PC-3 (cell line): ENCODE data around the gene SLC12A8.

Experiments used
- EZH2 ChIP-seq: fragments of 300-600 bp; sonication (generic); IDR thresholded peaks from one replicate; pipeline ENCODE4 v1.6.1; 2017; ENCODE audit warnings: antibody characterized with exemption, mild to moderate bottlenecking, low read length; ENCODE audit not compliant: unreplicated experiment
- TF ChIP-seq, protein P1 (sequence below): fragments of 300-600 bp; sonication (generic); conservative IDR thresholded peaks from 2 replicates; pipeline ENCODE4 v1.5.1; 2017; ENCODE audit warnings: antibody characterized with exemption, low read depth, mild to moderate bottlenecking, low read length

DNA sequence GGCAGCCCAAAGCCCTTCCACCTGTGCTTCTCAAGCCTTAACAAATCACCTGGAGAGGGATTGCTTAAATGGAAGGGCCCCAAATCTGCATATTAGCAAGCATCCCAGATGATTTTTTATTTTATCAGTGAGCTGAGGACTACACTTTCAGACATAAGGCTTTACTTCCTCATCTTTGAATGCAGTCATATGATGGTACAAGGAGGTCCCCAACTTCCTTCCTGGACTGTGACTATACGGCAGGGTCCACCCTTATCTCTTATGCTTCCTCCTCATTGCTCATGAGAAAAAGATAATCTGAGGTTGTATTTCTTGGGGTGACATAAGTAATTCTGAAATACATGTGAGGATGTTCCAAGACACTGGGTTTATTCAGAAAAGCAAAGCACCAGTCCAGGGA, 143.1 kb downstream of the SLC12A8 start:
- TF ChIP-seq, protein P1, sequence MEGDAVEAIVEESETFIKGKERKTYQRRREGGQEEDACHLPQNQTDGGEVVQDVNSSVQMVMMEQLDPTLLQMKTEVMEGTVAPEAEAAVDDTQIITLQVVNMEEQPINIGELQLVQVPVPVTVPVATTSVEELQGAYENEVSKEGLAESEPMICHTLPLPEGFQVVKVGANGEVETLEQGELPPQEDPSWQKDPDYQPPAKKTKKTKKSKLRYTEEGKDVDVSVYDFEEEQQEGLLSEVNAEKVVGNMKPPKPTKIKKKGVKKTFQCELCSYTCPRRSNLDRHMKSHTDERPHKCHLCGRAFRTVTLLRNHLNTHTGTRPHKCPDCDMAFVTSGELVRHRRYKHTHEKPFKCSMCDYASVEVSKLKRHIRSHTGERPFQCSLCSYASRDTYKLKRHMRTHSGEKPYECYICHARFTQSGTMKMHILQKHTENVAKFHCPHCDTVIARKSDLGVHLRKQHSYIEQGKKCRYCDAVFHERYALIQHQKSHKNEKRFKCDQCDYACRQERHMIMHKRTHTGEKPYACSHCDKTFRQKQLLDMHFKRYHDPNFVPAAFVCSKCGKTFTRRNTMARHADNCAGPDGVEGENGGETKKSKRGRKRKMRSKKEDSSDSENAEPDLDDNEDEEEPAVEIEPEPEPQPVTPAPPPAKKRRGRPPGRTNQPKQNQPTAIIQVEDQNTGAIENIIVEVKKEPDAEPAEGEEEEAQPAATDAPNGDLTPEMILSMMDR: no peak
- TF ChIP-seq EZH2: no peak
